Activated CD4-positive, alpha-beta T cell treated with anti-CD3 and anti-CD28 coated beads, Interleukin-2, amount 50 U/mL, for 48 hours (primary cell): Measurements from ENCODE around the gene RERE.

ENCODE experiments used
- DNase-seq, 2 experiments: peaks; one replicate each; pipeline ENCODE4 v3.0.0-alpha.2; 2020

The RERE gene

DNA sequence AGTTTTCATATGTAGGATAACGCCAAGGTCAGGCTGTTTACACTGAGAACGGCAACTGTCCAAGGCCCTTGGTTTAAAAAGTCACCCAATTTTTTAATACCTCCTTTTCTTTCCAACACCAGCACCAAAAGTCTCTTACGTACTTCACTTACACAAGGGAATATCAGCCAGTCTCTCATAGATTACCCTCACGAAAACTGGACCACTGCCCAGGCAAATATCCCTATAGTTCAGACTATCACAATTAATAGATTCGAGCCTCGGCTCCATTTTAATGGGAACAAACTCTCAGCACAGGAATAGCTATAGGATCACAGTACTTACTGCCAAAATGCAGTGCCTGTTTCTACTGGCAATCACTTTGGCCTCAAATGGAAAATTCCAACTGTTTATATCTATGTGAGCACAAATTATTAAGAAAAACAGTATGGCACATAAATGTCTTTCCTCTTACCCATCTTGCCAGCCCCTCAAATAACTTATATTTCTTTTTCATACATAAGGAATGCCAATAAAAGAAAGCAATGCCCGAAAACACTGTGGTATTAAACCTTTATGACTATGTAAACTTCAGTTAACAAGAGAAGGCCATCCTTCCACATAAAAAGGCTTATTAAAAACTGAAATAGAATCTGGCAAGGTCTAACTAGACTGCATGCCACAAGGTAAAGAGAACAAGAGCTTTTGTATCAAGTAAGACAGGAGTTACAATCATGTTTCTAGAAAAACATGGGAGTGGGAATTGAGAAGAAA is 401.7 kb downstream of the RERE start:
- no peak for DNase-seq

DNA sequence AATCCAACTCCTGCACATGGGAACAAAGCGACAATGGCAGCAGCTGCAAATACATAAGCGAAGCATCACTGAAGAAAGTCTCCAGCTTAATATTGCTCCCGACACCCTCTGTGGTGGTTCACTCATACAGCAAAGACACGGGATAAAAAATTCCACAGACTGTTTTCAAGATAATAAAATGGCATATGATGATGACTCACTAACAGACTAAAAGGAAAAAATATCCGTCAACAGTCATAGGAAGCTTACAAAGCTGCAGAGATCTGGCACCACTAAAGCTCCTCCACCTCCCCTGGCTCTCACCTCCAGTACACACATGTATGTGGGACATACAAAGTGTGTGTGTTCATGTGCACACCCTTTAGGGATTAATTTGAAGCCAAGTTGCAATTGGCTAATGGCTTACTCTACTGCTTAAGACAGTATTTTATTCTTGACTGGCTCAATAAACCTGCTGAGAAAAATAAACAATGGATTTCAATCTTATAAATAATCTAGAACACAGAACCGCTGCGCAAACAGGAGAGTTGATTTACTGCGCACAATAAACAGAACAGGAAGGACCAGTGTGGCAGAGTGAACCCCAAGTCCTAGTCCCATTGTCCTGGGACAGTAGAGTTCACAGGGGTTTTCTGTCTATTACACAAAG is 405.1 kb downstream of the RERE start:
- DNase-seq = no peak

DNA sequence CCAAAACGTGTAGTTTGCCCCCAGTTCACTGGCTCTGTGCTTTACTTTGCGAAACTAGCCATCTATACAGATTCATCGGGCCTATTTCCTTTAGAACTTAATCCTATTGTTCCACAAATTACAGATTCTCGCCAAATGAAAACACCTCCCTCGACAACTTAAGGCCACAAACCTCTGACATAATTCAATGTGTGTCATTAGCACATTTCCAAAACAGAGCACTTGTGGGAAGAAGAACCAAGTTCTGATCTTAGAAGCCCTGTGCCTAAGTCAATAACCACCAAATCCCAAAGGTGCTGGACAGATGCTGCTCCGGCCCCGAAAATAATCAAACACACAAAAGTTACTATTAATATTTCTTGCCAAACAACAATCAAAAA is 405.6 kb downstream of the RERE start:
- DNase-seq = no peak

DNA sequence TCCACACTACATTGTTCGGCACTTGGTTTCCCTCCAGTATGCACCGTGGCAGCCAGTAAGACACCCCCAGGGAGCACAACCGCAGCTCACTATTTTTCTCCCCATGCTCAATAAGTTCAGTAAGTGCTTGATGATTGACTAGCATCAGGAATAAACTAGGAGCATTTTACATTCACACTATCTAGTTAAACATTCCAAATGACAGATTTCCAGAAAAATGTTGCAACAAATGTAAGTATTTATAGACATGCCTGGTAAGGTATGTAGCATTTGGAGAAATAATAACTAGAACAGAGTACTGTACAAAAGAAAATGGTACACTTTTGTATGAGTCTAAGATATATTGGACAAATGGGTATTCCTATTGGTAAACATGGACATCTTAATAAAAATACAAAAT is 406.6 kb downstream of the RERE start:
- DNase-seq = no peak

DNA sequence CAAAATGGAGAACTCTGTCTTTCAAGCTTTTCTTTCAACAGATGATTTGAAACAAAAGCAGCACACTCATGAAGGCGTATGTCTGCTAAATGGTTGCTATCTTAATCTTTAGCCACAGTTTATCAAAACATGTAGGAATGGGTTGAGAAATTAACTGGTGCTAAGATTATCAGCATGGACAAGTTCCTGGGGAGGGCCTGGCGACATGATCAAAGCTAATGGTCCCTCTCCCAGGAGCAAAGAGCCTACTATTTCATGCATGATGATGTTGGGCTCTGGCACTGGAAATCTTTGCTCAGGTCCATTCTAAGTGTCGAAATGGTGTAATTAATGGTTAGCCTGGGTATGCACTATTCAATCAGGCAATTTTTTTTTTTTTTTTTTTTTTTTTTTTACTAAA is 407.8 kb downstream of the RERE start:
- DNase-seq = no peak

DNA sequence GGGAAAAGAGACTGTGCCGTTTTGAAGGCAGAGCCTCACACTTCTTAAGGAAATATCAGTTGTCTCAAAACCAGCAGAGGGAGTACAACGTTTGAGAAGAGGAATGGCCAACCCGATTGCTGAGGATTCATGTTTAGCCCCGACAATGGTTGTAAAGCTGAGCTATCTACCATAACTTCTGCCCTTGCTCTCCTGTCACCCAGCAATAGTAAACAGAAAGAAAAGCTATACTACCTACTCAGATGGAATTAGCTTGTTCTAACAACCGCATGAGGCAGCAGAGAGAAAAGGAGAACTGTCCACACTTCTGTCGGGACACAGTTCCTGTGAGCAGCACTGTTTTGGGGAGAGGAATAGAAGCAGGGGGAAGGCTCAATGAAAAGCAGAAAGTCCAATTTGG is 408.3 kb downstream of the RERE start:
- DNase-seq = no peak

DNA sequence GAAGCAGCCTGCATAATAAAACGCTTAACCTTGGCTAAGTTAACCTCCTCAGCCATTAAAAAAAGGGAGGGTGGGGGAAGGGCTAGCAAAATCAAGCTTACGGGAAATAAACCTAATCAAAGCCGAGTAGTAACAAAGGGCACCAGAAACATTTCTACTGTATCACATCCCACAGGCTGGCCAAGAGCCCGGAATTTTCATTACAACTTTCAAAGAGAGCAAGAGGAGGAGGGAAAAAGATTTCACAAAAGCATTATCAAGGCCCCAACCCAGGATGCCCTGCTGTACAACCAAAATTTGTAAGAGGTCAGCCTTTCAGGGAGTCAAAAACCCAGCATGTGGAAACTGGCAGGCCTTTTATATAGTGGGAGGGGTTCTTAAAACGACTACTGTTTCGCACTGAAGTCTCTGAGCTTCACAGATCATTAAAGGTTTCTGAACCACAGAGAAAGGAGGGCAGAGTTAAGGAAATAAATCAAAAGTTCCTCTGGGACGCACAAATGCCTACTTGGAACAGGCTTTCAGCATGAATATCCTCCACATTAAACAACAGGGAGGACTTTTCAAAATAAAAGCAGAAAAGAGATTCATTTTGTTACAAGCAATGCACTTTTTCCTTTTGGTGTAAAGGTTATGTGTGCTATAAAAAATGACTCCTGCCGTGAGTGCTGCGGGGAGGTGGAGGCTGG is 409.1 kb downstream of the RERE start:
- no peak for DNase-seq

DNA sequence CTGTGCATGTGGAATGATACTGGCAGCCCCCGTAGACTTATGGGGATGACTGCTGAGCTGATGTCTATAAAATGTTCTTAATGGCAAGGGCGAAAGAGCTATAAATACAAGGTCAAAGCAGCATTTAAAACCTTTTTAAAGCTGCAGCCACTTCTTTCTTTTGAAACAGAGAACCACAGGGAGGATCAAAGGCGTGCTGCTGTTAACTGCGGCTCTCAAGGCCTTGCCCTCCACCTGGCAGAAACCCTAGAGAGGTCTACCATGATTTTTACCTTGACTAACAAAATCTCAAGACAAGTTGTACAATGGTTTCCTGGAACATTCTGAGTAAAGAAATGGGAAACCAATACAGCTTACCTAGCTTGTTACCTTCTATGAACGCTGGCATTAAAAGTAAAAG is 409.8 kb downstream of the RERE start:
- DNase-seq = no peak

DNA sequence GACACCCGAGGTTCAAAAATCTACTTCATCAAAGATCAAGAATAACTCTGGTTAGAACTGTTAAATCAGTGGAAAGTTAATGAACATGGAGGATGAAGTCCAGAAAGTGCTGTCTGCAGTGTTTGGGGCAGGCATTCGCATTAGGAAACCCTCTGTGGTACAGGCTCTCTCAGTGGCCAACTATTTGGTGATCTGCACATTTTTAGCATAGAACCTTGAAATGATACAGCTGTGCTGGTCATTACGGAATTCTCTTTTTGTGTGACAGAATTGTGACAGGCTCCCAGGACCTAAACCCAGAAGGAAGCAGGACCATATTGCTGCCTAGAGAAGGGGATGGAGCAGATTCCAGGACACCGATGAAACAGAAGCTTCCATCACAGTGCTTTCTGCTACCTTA is 410.5 kb downstream of the RERE start:
- DNase-seq = no peak

DNA sequence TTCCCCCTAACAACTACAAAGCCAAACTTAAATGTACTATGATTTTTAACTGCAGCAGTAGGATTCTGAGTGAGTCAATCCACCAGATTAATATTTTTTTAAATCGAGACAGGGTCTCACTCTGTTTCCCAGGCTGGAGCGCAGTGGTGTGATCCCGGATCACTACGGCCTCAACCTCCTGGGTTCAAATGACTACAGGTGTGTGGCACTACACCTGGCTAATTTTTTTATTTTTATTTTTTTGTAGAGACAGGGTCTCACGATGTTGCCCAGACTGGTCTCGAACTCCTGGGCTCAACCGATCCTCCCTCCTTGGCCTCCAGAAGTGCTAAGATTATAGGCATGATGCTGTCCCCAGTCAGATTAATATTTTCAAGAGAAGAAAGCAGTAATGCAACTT is 411.4 kb downstream of the RERE start:
- no peak for DNase-seq

DNA sequence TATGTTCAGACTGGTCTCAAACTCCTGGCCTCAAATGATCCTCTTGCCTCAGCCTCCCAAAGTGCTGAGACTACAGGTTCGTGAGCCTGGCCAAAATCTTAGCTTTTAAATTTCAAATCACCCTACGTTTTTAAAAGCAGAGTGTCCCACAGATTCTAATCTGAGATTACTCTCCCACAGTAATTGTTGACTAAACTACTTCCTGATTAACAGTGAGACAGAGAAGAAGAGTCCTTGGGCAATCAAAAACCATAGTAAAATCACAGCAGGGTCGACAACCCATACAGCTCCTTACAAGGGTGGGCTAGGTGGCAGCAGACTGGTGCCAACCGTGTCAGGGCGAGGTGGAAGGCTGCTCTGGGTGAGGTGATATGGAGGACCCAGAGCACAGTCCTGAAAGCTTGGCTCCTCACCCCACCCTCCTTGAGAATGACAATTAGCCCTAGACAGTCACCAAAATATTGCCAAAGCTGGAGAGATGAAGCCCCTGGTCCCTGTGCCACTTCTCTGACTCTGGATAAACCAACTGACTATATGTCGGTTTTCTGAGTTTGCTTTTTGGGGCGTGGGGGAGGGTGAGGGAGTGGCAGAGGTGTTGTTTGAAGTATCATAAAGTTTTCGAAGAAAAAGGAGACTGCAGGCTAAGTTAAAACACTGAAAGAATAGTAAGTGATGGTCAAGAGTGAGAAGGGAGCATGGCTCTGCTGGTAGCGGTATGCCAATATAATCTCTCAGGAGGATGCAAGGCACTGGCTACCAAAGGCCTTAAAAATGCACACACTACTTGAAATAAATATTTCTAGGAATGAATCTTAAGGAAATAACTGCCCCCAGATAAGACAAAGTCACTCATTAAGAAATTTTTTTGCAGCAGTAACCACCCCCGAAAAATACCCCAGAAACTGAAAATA is 412.7 kb downstream of the RERE start:
- no peak for DNase-seq

DNA sequence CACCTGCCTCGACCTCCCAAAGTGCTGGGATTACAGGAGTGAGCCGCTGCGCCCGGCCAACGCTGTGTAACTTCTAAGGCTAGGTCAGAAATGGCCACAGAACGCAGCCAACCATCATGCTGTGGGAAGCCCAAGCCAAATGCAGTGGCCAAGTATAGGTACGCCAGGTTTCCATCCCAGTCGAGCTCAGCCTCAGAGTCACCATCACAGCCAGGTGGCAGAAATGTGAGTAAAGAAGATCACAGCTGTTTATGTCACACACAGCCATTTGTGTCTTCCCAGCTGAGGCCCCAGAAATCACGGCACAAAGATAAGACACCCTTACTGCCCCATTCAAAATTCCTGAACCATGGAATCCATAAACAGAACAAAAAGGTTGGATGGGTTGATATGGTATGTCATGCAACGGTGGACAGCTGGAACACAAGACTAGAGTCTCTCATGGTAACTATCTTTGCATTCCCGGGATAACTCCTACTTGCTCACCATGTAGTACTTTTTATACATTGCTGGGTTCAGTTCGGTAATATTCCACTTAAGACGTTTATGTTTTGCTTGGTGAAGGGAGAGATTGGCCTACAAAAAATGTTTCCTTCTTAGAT is 415.2 kb downstream of the RERE start:
- no peak for DNase-seq

DNA sequence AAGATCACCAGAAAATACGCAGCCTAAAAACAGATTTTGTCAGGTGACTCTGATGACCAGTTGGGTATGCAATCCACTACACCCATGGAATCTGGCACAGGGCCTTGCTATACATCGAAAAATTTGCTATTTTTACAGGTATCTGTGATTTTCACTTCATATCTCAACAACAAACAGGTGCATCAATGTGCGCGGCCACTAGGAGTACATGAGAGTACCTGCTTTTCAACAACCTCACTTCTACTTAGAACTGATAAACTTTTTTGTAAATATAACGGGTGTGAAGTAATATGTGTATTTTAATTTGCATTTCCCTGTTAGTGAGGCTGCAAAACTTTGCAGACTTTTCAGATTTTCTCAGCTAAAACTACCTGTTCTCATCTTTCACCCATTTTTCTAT is 418.8 kb downstream of the RERE start:
- DNase-seq = no peak

DNA sequence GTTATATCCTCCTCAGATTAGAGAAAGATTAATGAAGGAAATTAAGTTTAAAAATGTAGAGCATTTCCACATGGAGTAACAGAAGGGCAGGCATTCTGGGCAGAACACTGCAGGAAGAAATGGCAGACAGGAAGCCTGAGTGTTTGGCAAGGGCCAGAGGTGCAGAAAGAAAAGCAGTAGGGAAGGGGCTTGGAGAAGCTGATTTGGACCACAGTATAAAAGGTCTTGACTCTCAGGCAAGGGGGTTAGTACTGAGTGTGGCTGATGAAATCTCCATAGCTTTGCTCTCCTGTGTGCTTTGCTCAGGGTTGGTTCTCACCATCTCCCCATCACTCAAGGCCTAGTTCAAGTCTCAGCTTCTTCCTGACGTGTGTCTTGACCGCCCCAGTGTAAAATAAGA is 419.4 kb downstream of the RERE start:
- DNase-seq = no peak

DNA sequence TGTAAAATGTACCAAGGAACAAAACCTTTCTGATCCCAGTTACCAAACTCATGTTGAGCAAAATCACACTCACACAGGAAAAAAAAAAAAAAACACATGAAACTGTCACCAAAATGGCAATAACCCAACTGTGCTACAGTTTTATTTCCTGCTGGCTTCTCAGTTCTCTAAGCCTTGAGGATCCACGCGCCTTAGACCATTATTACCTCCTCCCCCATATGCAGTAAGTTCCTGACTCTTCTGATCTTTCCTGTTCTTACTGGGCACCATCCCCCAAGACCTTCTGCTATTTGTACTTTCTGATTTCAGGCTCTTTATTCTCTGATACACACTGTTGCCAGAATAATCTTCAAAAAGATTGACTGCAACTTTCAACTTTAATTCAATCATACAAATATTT is 419.9 kb downstream of the RERE start:
- DNase-seq = no peak

DNA sequence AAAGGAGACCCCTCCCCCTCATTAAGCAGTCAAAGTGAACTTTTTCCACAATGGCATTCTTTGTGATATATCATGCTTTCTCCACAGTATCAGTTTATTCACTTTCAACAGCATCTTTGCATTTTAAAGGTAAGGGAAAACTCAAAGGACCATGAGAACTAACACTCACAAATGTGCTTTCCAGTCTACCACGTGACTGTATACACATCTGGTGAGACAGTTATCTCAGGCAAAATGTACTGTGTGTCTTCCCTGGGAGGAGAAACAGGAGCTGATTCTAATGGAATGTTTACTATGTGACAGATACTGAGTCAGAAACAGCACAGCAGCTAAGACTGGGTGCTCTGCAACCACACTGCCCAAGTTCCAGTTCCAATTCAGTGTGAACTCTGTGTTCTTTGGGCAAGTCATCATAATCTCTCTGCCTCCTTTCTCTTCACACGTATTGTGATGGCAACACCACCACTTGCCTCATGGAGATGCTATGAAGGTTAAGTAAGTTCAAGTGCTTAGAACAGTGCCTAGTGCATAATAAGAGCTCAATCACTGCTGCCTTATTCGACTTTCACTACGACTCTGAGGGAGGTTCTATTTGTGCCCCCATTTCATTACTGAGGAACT is 420.5 kb downstream of the RERE start:
- peak; percentile 26 to 48 for DNase-seq

DNA sequence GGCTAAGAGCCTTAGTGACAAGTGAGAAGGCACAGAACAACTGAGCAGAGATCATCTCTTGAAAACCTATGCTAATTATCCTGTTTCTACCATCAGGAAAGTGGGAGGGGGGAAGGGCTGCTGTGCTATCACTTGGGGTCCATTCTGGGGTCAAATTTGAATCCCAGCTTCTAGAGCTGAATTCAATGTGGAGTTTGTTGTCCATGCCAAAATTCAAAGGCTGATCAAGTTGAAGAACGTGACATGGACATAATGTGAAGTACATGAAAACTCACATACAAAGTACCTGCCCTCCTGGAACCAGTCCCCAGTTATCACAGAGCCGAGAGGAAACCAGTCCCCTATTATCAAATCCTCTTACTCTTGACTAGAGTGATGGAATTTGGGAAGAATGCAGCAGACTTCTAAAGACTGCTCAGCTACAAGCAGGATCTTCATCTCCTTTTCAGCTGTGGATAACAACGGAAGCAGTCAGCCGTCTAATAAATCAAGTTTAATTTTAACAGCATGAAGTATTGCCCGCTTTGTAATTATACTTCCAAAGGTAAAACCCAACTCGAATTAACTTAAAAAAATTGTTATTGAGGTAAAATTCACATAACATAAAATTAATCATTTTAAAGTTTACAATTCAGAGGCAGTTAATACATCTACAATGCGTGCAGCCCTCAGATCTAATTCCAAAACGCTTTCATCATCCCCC is 421.2 kb downstream of the RERE start:
- no peak for DNase-seq

DNA sequence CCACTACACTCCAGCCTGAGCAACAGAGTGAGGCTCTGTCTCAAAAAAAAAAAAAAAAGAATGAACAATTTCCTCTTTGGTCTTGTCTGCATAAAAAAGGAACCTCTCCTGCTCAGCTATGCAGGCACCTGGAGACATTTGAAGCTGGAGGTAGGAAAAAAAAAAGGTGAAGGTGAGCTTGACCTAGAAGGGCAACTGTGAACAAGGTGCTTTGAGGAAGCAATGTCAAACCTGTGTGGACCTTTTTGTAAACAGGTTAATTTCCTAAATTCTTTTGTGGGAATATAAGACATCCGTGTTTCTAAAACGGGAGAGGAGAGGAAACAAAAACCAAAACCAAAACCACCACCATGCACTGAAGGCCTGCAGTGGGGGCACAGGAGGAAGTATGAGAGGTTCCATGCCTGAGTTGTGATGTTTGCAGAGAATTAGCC is 422.0 kb downstream of the RERE start:
- DNase-seq = no peak

DNA sequence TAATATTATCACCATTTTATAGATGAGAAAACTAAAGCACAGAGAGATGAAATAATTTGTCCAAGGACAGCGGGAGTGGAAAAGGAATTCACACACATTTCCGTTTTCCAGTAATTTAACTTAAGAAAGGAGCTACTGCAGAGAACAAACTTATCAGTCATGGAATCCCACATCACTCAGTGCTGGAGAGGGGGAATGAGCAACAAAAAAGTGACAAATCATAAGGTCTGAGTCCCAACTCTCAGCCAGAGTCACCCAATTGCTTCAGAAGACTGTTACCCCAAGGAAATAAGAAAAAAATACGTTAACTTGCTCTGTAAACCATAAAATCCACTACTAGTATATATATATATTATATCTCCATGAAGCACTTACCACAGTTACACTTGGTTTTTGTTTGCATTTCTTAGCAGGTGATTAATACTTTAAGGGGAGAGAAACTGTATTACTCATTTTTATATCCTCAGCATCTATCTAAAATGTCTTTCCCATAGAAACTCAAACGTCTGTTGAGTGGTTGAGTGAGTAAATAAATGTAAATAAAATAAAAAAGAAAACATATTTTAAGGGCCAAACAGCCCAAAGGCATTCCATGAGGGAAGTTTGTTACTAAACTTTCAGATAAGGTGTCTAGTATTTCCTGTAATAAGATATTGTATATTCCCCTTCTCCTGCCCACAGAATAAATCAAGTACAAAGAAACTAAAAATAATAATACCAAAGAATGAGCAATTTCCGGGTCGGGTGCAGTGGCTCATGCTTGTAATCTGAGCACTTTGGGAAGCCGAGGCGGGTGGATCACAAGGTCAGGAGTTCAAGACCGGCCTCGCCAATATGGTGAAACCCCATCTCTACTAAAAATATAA is 422.8 kb downstream of the RERE start:
- peak; percentile 50 to 63 for DNase-seq

DNA sequence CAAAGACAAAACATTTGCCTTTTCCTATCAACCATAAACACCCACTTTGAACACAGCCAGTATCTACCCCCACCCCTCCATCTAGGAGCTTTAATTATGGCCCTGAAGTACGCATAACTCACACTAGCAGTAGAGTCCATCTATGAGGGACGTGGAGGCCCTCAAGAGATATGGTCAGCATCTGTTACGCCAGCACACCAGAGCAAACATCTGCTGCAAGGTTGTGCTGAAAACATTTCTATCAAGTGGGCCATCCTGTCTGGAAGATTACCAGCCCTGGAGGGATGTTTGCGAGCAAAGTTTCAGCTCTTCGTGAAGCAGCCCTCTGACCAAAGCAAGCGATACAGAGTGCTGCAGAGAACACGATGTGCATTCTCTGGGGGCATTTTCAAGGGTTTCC is 424.9 kb downstream of the RERE start:
- DNase-seq = no peak

DNA sequence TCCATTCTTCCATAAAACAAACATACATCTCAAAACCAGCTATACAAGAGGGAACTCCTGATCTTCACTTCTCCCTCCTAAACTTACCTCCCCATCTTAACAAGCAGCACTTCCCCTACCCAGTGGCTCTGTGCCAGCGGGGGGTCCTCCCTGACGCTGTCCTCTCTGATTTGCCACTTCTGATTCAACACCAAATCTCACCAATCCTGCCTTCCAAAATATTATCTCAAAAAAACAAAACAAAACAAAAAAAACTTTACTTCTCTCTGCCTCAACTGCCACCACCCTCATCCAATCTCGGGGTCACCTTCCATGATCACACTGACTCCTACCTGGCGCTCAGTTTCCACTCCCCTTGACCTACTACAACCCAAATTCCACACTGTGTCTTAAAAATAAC is 426.7 kb downstream of the RERE start:
- DNase-seq = no peak
